HepG2 (cell line): Measurements from ENCODE around the gene QSOX2.

Experiments used
- CC2D1A ChIP-seq: sonication (generic); formaldehyde crosslinking; IDR thresholded peaks from 2 replicates; pipeline ENCODE4 v1.8.1; 2023; ENCODE audit warnings: mild to moderate bottlenecking, missing genetic modification reagents
- CTCF ChIP-seq: sonication (generic); formaldehyde crosslinking; IDR thresholded peaks from 2 replicates; pipeline ENCODE4 v1.5.0; 2020; ENCODE audit warnings: mild to moderate bottlenecking, missing genetic modification reagents, moderate library complexity
- ESRRA ChIP-seq: sonication (generic); formaldehyde crosslinking; IDR thresholded peaks from 2 replicates; pipeline ENCODE4 v1.5.1; 2020; ENCODE audit warnings: mild to moderate bottlenecking, low read depth, missing genetic modification reagents
- NFE2 ChIP-seq: sonication (generic); formaldehyde crosslinking; IDR thresholded peaks from 2 replicates; pipeline ENCODE4 v1.4.0; 2020; ENCODE audit warnings: missing genetic modification reagents
- NFYB ChIP-seq: sonication (generic); formaldehyde crosslinking; IDR thresholded peaks from 2 replicates; pipeline ENCODE4 v1.4.0; 2020; ENCODE audit warnings: missing genetic modification reagents
- RAD21 ChIP-seq: fragments of 450-650 bp; formaldehyde crosslinking; IDR thresholded peaks from 2 replicates; pipeline ENCODE4 v1.5.0; 2020; ENCODE audit warnings: mild to moderate bottlenecking
- SAFB2 ChIP-seq: sonication (generic); formaldehyde crosslinking; IDR thresholded peaks from 2 replicates; pipeline ENCODE4 v1.5.1; 2020; ENCODE audit warnings: missing genetic modification reagents, low read depth, mild to moderate bottlenecking, borderline replicate concordance
- TGIF2 ChIP-seq: IDR thresholded peaks from 2 replicates; pipeline ENCODE4 v1.6.1; 2016; ENCODE audit warnings: control low read depth, missing compliant biosample characterization
- ZFP36 ChIP-seq: fragments of 150-350 bp; IDR thresholded peaks from 2 replicates; pipeline ENCODE4 v1.6.1; 2018; ENCODE audit warnings: borderline replicate concordance, low read length, low read depth; ENCODE audit not compliant: partially characterized antibody
- ZMYM4 ChIP-seq: sonication (generic); formaldehyde crosslinking; IDR thresholded peaks from 2 replicates; pipeline ENCODE4 v1.8.1; 2023; ENCODE audit warnings: mild to moderate bottlenecking, missing genetic modification reagents
- TF ChIP-seq, protein P1 (sequence below): sonication (generic); formaldehyde crosslinking; IDR thresholded peaks from 2 replicates; pipeline ENCODE4 v1.4.0; 2020; ENCODE audit warnings: low read depth, mild to moderate bottlenecking, missing genetic modification reagents

- TF ChIP-seq ZMYM4 (CRISPR knock-in tag) (no peak), CC2D1A (CRISPR knock-in tag) (no peak), CTCF (no peak), TGIF2 (CRISPR knock-in tag) (no peak), ZFP36 (no peak), ESRRA (no peak), RAD21 (CRISPR knock-in tag) (no peak), SAFB2 (no peak), NFYB (no peak), NFE2 (CRISPR knock-in tag) (no peak)
- TF ChIP-seq, protein P1, sequence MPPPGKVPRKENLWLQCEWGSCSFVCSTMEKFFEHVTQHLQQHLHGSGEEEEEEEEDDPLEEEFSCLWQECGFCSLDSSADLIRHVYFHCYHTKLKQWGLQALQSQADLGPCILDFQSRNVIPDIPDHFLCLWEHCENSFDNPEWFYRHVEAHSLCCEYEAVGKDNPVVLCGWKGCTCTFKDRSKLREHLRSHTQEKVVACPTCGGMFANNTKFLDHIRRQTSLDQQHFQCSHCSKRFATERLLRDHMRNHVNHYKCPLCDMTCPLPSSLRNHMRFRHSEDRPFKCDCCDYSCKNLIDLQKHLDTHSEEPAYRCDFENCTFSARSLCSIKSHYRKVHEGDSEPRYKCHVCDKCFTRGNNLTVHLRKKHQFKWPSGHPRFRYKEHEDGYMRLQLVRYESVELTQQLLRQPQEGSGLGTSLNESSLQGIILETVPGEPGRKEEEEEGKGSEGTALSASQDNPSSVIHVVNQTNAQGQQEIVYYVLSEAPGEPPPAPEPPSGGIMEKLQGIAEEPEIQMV (CRISPR knock-in tag) = no peak
Measured at GRCh38 chr9:136205707-136205992, 40.0 kb downstream of the QSOX2 start.
